Measurements from ENCODE around the gene ELP6. TPM values are rescaled to one million over a fixed set of nuclear protein-coding genes. Genes with fewer than 3 reads are reported as not detected.

Gene ELP6
- total RNA-seq, 1 experiment from 2014 or later: 62.0 TPM

GRCh38 chr3:47533996-47534454 is 20.5 kb upstream of the ELP6 start (continued):
- TF ChIP-seq NR1H2 (CRISPR knock-in tag; IDR thresholded peaks at IDR 0.05) (no peak), USF2 (CRISPR knock-in tag; IDR thresholded peaks at IDR 0.05) (no peak), ZNF416 (CRISPR knock-in tag; IDR thresholded peaks at IDR 0.05) (no peak)

DNA sequence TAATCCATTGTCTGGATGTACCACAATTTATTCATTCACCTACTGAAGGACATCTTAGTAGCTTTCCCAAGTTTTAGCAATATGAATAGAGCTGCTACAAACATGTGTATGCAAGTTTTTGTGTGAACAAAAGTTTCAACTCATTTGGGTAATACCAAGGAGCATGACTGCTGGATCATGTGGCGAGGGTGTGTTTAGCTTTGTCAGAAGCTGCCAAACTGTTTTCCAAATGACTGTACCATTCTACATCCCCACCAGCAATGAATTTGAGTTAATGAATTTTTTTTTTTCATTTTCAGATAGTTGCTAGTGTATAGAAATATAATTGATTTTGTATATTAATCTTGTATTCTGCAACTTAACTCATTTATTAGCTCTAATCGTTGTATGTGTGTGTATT is 20.0 kb upstream of the ELP6 start:
- no peak for ATAC-seq

GRCh38 chr3:47527952-47528725 is 14.6 kb upstream of the ELP6 start:
- POLR2A ChIA-PET: no interaction called here
- DNase-seq (ENCODE audit: low spot score): no peak
- no peak overlapping the region for H3K4me3 Mint-ChIP-seq
- CTCF ChIA-PET: interaction anchor here (0.6 kb wide), 1 partner anchor 239 kb away, joined by 4 read pairs; no protein-coding TSS in a partner anchor
- no peaks in the 10 kb centered on the region for H3K36me3 Mint-ChIP-seq
- no peak overlapping the region for H3K27ac Mint-ChIP-seq
- no peak for ATAC-seq
- no peaks in the 10 kb centered on the region for H3K4me1 Mint-ChIP-seq
- H3K9me3 Mint-ChIP-seq: peaks cover 7% of the 10 kb centered on the region; the same call in 1 of the 2 replicates
- peaks cover 6% of the 10 kb centered on the region for H3K27me3 Mint-ChIP-seq (ENCODE audit: low read depth)
- no peak for TF ChIP-seq CREB1 (CRISPR knock-in tag; IDR thresholded peaks at IDR 0.05)
- TF ChIP-seq, protein P1, sequence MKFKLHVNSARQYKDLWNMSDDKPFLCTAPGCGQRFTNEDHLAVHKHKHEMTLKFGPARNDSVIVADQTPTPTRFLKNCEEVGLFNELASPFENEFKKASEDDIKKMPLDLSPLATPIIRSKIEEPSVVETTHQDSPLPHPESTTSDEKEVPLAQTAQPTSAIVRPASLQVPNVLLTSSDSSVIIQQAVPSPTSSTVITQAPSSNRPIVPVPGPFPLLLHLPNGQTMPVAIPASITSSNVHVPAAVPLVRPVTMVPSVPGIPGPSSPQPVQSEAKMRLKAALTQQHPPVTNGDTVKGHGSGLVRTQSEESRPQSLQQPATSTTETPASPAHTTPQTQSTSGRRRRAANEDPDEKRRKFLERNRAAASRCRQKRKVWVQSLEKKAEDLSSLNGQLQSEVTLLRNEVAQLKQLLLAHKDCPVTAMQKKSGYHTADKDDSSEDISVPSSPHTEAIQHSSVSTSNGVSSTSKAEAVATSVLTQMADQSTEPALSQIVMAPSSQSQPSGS (CRISPR knock-in tag; IDR thresholded peaks at IDR 0.05; ENCODE audit: borderline replicate concordance, low read depth): no peak
- TF ChIP-seq, protein P2, sequence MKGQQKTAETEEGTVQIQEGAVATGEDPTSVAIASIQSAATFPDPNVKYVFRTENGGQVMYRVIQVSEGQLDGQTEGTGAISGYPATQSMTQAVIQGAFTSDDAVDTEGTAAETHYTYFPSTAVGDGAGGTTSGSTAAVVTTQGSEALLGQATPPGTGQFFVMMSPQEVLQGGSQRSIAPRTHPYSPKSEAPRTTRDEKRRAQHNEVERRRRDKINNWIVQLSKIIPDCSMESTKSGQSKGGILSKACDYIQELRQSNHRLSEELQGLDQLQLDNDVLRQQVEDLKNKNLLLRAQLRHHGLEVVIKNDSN (CRISPR knock-in tag; IDR thresholded peaks at IDR 0.05): no peak
- TF ChIP-seq PREB (CRISPR knock-in tag; IDR thresholded peaks at IDR 0.05; ENCODE audit: borderline replicate concordance): no peak
- TF ChIP-seq ZBTB43 (CRISPR knock-in tag; IDR thresholded peaks at IDR 0.05): no peak

More for the DNA sequence above, 20.0 kb upstream of the ELP6 start:
- Mint-ChIP-seq H3K4me1 (0 out of 2 replicates have a peak, but pooled peaks cover 3% of the 10 kb centered on the region), H3K9me3 (peaks cover 14% of the 10 kb centered on the region), H3K27me3 (ENCODE audit: low read depth) (no peaks in the 10 kb centered on the region), H3K27ac (no peak overlapping the region), H3K36me3 (no peaks in the 10 kb centered on the region), H3K4me3 (no peak overlapping the region)
- no peak for DNase-seq (ENCODE audit: low spot score)
- ChIA-PET CTCF (interaction anchor here (0.9 to 3.5 kb wide), 2 partner anchors 11 to 111 kb away, joined by 3 to 17 read pairs; no protein-coding TSS in a partner anchor), POLR2A (interaction anchor here (0.5 kb wide), 1 partner anchor 403 kb away, joined by 4 read pairs; no protein-coding TSS in a partner anchor)
- TF ChIP-seq CREM (CRISPR knock-in tag; IDR thresholded peaks at IDR 0.05) (no peak), CBFB (CRISPR knock-in tag; IDR thresholded peaks at IDR 0.05; ENCODE audit: low read depth) (no peak), PRRX2 (CRISPR knock-in tag; IDR thresholded peaks at IDR 0.05) (no peak), E2F4 (CRISPR knock-in tag; IDR thresholded peaks at IDR 0.05; ENCODE audit: borderline replicate concordance, low read depth) (no peak), ZMAT4 (CRISPR knock-in tag; IDR thresholded peaks at IDR 0.05) (no peak), MYBL2 (CRISPR knock-in tag; IDR thresholded peaks at IDR 0.05) (no peak), ZNF416 (CRISPR knock-in tag; IDR thresholded peaks at IDR 0.05) (no peak)
- TF ChIP-seq, protein P3, sequence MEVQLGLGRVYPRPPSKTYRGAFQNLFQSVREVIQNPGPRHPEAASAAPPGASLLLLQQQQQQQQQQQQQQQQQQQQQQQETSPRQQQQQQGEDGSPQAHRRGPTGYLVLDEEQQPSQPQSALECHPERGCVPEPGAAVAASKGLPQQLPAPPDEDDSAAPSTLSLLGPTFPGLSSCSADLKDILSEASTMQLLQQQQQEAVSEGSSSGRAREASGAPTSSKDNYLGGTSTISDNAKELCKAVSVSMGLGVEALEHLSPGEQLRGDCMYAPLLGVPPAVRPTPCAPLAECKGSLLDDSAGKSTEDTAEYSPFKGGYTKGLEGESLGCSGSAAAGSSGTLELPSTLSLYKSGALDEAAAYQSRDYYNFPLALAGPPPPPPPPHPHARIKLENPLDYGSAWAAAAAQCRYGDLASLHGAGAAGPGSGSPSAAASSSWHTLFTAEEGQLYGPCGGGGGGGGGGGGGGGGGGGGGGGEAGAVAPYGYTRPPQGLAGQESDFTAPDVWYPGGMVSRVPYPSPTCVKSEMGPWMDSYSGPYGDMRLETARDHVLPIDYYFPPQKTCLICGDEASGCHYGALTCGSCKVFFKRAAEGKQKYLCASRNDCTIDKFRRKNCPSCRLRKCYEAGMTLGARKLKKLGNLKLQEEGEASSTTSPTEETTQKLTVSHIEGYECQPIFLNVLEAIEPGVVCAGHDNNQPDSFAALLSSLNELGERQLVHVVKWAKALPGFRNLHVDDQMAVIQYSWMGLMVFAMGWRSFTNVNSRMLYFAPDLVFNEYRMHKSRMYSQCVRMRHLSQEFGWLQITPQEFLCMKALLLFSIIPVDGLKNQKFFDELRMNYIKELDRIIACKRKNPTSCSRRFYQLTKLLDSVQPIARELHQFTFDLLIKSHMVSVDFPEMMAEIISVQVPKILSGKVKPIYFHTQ (CRISPR knock-in tag; IDR thresholded peaks at IDR 0.05): no peak
- TF ChIP-seq, protein P4, sequence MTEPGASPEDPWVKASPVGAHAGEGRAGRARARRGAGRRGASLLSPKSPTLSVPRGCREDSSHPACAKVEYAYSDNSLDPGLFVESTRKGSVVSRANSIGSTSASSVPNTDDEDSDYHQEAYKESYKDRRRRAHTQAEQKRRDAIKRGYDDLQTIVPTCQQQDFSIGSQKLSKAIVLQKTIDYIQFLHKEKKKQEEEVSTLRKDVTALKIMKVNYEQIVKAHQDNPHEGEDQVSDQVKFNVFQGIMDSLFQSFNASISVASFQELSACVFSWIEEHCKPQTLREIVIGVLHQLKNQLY (CRISPR knock-in tag; IDR thresholded peaks at IDR 0.05): no peak
- TF ChIP-seq, protein P2 (CRISPR knock-in tag; IDR thresholded peaks at IDR 0.05): no peak
- TF ChIP-seq, protein P5, sequence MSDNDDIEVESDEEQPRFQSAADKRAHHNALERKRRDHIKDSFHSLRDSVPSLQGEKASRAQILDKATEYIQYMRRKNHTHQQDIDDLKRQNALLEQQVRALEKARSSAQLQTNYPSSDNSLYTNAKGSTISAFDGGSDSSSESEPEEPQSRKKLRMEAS (CRISPR knock-in tag; IDR thresholded peaks at IDR 0.05): no peak

Data from WTC11 (cell line).